Thymus (tissue), 11 donors: ENCODE data around the gene MACROD2. TPM values are rescaled to one million over a fixed set of nuclear protein-coding genes. Genes with fewer than 3 reads are reported as not detected.

Experiments used
- DNase-seq, 9 donors: peaks; one replicate each; pipeline ENCODE4 v3.0.0-alpha.2; 2013; ENCODE audit warnings: low spot score in 9 of 9, low read depth in 6 of 9, missing footprints in 1 of 9
- H3K27ac ChIP-seq, 2 donors: one replicate each; pipeline ENCODE4 v1.5.1; 2013; ENCODE audit warnings: control low read depth in 1 of 2, low read depth in 1 of 2, low read length in 1 of 2, mild to moderate bottlenecking in 1 of 2, moderate library complexity in 1 of 2
- H3K27me3 ChIP-seq, 2 donors: one replicate each; pipeline ENCODE4 v1.5.1; 2013; ENCODE audit warnings: low read length in 1 of 2; ENCODE audit not compliant: control insufficient read depth in 2 of 2, insufficient read depth in 1 of 2
- H3K36me3 ChIP-seq, 2 donors: one replicate each; pipeline ENCODE4 v1.5.1; 2013; ENCODE audit warnings: low read length in 1 of 2, mild to moderate bottlenecking in 1 of 2, moderate library complexity in 1 of 2; ENCODE audit not compliant: control insufficient read depth in 2 of 2, insufficient read depth in 2 of 2
- H3K4me1 ChIP-seq, 2 donors: one replicate each; pipeline ENCODE4 v1.5.1; 2013; ENCODE audit warnings: low read length in 2 of 2; ENCODE audit not compliant: control insufficient read depth in 2 of 2, insufficient read depth in 2 of 2
- H3K4me3 ChIP-seq, 2 donors: one replicate each; pipeline ENCODE4 v1.5.1; 2013; ENCODE audit warnings: low read length in 2 of 2, control low read depth in 1 of 2, mild to moderate bottlenecking in 1 of 2
- H3K9me3 ChIP-seq, 2 donors: one replicate each; pipeline ENCODE4 v1.5.1; 2013; ENCODE audit warnings: low read length in 1 of 2, mild to moderate bottlenecking in 1 of 2; ENCODE audit not compliant: control insufficient read depth in 2 of 2, insufficient read depth in 1 of 2
- WGBS: extraction: QIAGEN DNeasy Blood & Tissue Kit; methylation state at CpG from one replicate; pipeline ENCODE4 v1.1.7; 2013; 5-methylcytosine and 5-hydroxymethylcytosine counted together
- polyA plus RNA-seq: library from polyadenylated mRNA; stranded (reverse); fragments of 200-250 nt; gene quantifications from one replicate; pipeline ENCODE4 v1.2.3, GENCODE V29; 2013
- total RNA-seq: library from RNA; stranded (reverse); fragments of 120-200 nt; gene quantifications from one replicate; pipeline ENCODE4 v1.2.4, GENCODE V29; 2013
- donor health status: healthy.

MACROD2 gene
- total and polyA plus RNA-seq, 2 donors = 1.6 to 4.2 TPM

- H3K9me3 ChIP-seq = no peaks in the 10 kb centered on the region
- 96% methylated on average over 4 of the region's 4 CpGs for WGBS
- H3K27me3 ChIP-seq = no peaks in the 10 kb centered on the region
- no peak overlapping the region for H3K27ac ChIP-seq
- no peaks in the 10 kb centered on the region for H3K4me1 ChIP-seq
- no peak overlapping the region for H3K4me3 ChIP-seq
- H3K36me3 ChIP-seq = no peaks in the 10 kb centered on the region
- no peak for DNase-seq
These were observed 1616.2 kb downstream of the MACROD2 start for GRCh38 chr20:15611541-15611940.

DNA sequence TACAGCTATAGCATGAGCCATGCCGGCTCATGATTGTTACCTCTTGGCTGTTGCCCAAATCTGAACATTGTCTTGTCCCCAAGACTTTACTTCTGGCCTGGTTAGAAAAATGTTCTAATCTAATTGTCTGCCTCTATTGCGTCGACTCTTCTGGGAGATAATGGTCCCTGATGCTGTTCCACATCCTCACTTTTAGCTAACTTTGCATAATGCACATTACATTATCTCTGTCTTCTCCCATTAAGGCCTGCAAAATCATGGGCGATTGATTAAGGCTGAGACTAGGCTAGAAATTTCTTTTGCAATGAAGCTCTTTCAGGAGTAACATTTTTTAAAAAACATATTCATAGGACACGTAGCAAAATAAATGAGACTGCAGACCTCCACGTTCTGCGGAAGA is 1616.9 kb downstream of the MACROD2 start:
- DNase-seq = no peak
- WGBS = 97% methylated on average over 7 of the region's 7 CpGs
- no peak overlapping the region for H3K4me3 ChIP-seq
- no peaks in the 10 kb centered on the region for H3K9me3 ChIP-seq
- H3K27me3 ChIP-seq = no peaks in the 10 kb centered on the region
- H3K27ac ChIP-seq = no peak overlapping the region
- no peaks in the 10 kb centered on the region for H3K36me3 ChIP-seq
- H3K4me1 ChIP-seq = no peaks in the 10 kb centered on the region

GRCh38 chr20:15612769-15613168 is 1617.5 kb downstream of the MACROD2 start:
- H3K27me3 ChIP-seq = no peaks in the 10 kb centered on the region
- H3K27ac ChIP-seq = no peak overlapping the region
- H3K9me3 ChIP-seq = no peaks in the 10 kb centered on the region
- H3K4me3 ChIP-seq = no peak overlapping the region
- H3K4me1 ChIP-seq = no peaks in the 10 kb centered on the region
- no peaks in the 10 kb centered on the region for H3K36me3 ChIP-seq
- 84% methylated on average over 1 of the region's 1 CpG for WGBS
- no peak for DNase-seq

DNA sequence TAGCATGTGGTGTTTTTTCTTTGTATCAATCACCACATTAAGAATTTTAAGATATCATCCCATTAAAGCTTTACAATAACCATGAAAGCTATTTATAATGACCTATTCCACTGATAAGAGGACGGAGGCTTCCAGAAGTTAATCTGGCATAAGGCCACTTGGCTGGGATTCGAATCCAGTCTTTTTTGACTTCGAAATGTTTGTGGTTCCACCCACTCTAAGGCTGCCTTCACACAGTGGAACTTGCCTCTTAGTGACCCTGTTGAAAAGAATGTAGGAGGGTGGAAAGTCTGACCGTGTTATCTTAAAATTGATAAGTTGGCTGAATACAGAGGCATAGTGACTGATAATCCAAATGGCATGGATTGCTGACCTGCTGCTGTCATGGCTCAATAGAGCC is 1618.2 kb downstream of the MACROD2 start:
- H3K4me3 ChIP-seq = no peak overlapping the region
- no peak for DNase-seq
- WGBS = 89% methylated on average over 4 of the region's 4 CpGs
- H3K27me3 ChIP-seq = no peaks in the 10 kb centered on the region
- H3K36me3 ChIP-seq = no peaks in the 10 kb centered on the region
- H3K27ac ChIP-seq = no peak overlapping the region
- no peaks in the 10 kb centered on the region for H3K4me1 ChIP-seq
- no peaks in the 10 kb centered on the region for H3K9me3 ChIP-seq

DNA sequence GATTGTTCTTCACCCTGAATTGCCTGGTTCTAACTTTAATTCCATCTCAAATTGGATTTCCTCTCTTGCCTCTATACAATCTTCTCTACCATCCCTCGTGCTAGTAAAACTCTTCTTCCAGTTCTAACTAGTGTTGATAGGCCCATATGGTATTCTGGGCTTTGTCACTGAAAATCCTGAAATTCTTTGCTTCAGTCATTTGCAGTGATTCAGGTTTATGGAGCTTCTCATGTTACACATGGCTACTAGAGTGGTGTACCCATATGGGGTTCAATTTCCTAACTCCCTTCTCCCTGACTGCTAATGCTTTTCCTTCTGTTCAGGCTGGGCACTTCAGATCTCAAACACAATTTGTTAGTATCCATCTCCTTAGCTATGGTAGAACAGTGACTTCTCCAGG is 1621.3 kb downstream of the MACROD2 start:
- H3K4me3 ChIP-seq = no peak overlapping the region
- H3K27ac ChIP-seq = no peak overlapping the region
- DNase-seq = no peak
- 74% methylated on average over 1 of the region's 1 CpG for WGBS
- H3K36me3 ChIP-seq = no peaks in the 10 kb centered on the region
- H3K9me3 ChIP-seq = no peaks in the 10 kb centered on the region
- no peaks in the 10 kb centered on the region for H3K4me1 ChIP-seq
- H3K27me3 ChIP-seq = no peaks in the 10 kb centered on the region

DNA sequence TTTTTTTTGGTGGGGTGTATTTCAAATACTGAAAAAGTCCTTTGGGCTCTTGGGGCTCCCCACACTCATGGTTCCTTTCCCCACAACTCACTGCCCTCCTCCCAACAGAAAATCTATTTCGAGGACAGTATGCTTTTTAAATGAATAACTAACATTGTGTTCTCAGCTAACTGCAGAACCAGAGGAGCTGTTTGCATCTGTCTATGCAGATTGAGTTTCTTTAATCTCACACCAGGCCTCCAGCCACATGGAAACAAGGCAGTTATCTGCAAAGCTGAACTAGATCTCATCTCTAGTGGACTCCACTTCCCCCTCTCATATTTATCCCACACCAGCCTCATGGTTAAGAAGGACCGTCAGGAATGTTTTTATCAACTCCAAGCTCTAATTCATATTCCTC is 1622.8 kb downstream of the MACROD2 start:
- H3K27me3 ChIP-seq = no peaks in the 10 kb centered on the region
- WGBS = 93% methylated on average over 2 of the region's 2 CpGs
- H3K4me3 ChIP-seq = no peak overlapping the region

DNA sequence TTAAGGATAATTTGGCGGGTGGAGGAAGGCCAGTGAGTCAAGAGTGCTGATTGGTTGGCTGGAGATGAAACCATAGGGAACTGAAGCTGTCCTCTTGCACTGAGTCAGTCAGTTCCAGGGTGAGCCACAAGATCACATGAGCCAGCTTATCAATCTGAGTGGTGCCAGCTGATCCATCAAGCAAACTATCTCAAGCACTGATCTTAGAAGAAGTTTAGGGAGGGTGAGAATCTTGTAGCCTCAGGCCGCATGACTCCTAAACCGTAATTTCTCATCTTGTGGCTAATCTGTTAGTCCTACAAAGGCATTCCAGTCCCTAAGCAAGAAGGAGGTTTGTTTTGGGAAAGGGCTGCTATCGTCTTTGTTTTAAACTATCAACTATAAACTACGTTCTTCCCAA is 1623.6 kb downstream of the MACROD2 start:
- Histone ChIP-seq H3K27me3 (no peaks in the 10 kb centered on the region), H3K27ac (no peak overlapping the region), H3K4me3 (no peak overlapping the region), H3K9me3 (no peaks in the 10 kb centered on the region), H3K4me1 (no peaks in the 10 kb centered on the region), H3K36me3 (no peaks in the 10 kb centered on the region)
- DNase-seq = no peak
- 94% methylated on average over 5 of the region's 5 CpGs for WGBS

More for the DNA sequence above, 1622.8 kb downstream of the MACROD2 start:
- DNase-seq = no peak
- Histone ChIP-seq H3K27ac (no peak overlapping the region), H3K9me3 (no peaks in the 10 kb centered on the region), H3K36me3 (no peaks in the 10 kb centered on the region), H3K4me1 (no peaks in the 10 kb centered on the region)

GRCh38 chr20:15619341-15619740 is 1624.0 kb downstream of the MACROD2 start:
- H3K36me3 ChIP-seq = no peaks in the 10 kb centered on the region
- DNase-seq = no peak
- H3K27me3 ChIP-seq = no peaks in the 10 kb centered on the region
- no peaks in the 10 kb centered on the region for H3K4me1 ChIP-seq
- H3K27ac ChIP-seq = no peak overlapping the region
- H3K9me3 ChIP-seq = no peaks in the 10 kb centered on the region
- no peak overlapping the region for H3K4me3 ChIP-seq
- 96% methylated on average over 4 of the region's 4 CpGs for WGBS

GRCh38 chr20:15619816-15620215 is 1624.5 kb downstream of the MACROD2 start:
- Histone ChIP-seq H3K4me3 (no peak overlapping the region), H3K27me3 (no peaks in the 10 kb centered on the region), H3K9me3 (no peaks in the 10 kb centered on the region), H3K27ac (no peak overlapping the region), H3K36me3 (no peaks in the 10 kb centered on the region), H3K4me1 (no peaks in the 10 kb centered on the region)
- DNase-seq = no peak
- WGBS = 92% methylated on average over 6 of the region's 6 CpGs

GRCh38 chr20:15622368-15622767 is 1627.1 kb downstream of the MACROD2 start:
- no peak overlapping the region for H3K27ac ChIP-seq
- H3K9me3 ChIP-seq = no peaks in the 10 kb centered on the region
- no peaks in the 10 kb centered on the region for H3K27me3 ChIP-seq
- H3K36me3 ChIP-seq = no peaks in the 10 kb centered on the region
- no peaks in the 10 kb centered on the region for H3K4me1 ChIP-seq
- 95% methylated on average over 6 of the region's 6 CpGs for WGBS
- no peak overlapping the region for H3K4me3 ChIP-seq
- DNase-seq = no peak
